HG03097 (cell line): Measurements from ENCODE around the gene CEACAM1.
"Not testable (repeated sequence)": the region's sequence is repeated elsewhere in the genome, so short reads cannot be mapped to it uniquely, and the experiment has no call there.

Experiments
- ATAC-seq: cut with Tn5 transposase; IDR thresholded peaks from one replicate; pipeline ENCODE4 v1.9.1; 2021; ENCODE audit not compliant: unreplicated experiment, low FRiP score

Gene CEACAM1

GRCh38 chr19:42550521-42550920, 22.2 kb upstream of the CEACAM1 start:
- ATAC-seq: not testable (repeated sequence)

GRCh38 chr19:42549067-42549466, 20.8 kb upstream of the CEACAM1 start:
- ATAC-seq: not testable (repeated sequence)

DNA sequence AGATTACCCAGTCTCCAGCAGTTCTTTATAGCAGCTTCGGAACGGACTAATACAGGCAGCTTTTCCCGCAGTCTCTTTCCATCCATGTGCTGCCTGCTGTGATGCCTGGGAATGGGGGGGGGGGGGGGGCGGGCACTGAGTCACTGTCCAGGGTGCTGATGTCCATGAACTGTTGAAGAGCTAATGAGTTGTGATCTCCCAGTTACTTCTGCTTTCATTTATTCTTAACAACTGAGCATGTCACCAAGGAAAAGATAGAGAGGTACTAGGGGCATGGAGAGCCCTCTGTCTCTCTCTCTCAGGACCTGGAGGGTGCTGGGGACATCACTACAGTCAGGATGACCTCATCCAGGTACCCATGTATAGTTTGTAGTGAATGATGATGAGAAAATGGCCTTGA, 20.3 kb upstream of the CEACAM1 start:
- ATAC-seq: no peak

- no peak for ATAC-seq
These were observed 19.6 kb upstream of the CEACAM1 start for GRCh38 chr19:42547929-42548328.

GRCh38 chr19:42546831-42547500, 18.7 kb upstream of the CEACAM1 start:
- no peak for ATAC-seq

DNA sequence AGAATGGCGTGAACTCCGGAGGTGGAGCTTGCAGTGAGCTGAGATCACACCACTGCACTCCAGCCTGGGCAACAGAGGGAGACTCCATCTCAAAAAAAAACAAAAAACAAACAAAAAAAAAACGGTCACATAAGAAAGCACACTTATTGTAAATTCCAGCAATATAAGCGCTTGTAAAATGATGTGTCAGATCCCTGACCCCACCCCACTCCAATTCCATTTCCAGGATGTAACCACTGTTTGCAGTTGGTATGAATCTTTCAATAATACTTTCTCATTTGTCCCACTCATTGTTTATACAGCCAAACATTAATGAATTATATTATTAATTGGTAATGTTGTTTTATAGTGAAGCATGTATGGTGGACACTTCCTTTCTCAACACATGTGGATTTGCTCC, 15.9 kb upstream of the CEACAM1 start:
- no peak for ATAC-seq

DNA sequence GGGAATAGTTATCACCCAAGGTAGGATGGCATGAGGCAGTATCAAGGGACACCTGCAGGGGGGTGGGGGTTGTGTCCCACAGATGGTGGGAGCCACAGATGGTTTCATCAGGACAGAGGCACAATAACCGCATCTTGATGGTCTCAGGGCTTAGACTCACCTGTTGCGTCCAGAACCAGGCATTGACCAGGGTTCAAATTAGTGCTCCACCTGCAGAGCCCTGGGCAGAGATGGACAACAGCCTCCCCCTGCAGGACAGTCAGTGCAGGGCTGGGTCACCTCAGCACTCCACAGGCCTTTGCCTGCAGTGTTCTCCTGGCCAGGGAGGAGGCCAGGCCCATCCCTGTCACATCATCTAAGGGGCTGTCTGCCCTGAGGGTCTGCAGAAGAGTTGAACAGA, 14.5 kb upstream of the CEACAM1 start:
- no peak for ATAC-seq

- ATAC-seq: no peak
These were observed 11.8 kb upstream of the CEACAM1 start for GRCh38 chr19:42540071-42540553.

DNA sequence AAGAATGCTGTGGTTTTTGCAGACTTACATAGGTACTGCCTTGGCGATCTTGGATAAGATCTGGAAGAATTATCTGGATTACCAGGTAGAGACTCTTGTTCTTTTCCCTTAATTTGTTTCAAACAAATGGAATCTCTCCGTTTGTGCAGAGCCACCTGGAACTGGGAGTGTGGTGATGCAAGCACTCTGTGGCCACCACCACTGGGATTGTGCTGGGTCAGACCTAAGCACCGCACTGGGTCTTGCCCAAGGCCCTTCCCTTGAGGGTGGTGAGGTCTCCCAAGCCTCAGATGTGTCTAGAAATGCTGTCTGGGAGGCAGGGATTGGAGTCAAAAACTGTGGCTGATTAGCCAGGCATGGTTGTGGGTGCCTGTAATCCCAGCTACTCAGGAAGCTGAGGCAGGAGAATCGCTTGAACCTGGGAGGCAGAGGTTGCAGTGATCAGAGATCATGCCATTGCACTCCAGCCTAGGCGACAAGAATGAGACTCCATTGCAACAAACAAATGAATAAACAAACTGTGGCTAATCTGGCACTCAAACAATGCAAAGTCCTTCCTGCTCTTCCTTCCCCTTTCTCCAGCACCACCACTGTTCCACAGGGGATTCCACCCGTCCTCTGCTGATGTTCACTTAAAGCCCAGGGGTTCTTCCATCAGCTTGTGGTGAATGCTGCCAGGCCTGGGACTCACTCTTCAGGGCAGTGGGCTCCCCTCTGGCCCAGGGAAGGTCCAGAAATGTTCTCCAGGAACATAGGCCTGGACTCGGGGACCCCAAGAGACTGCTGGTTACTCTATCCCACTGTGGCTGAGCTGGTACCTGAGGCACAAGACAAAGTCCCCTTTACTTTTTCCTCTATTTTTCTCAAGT, 10.8 kb upstream of the CEACAM1 start:
- no peak for ATAC-seq

DNA sequence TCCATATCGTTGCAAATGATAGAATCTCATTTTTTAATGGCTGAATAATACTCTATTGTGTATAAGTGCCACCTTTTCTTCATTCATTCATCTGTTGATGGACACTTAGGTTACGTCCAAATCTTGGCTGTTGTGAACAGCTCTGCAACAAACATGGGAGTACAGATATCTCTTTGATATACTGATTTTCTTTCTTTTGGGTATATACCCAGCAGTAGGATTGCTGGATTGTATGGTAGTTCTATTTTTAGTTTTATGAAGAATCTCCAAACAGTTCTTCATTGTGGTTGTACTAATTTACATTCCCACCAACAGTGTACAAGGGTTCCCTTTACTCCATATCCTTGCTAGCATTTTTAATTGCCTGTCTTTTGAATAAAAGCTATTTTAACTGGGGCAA, 7.0 kb upstream of the CEACAM1 start:
- not testable (repeated sequence) for ATAC-seq

DNA sequence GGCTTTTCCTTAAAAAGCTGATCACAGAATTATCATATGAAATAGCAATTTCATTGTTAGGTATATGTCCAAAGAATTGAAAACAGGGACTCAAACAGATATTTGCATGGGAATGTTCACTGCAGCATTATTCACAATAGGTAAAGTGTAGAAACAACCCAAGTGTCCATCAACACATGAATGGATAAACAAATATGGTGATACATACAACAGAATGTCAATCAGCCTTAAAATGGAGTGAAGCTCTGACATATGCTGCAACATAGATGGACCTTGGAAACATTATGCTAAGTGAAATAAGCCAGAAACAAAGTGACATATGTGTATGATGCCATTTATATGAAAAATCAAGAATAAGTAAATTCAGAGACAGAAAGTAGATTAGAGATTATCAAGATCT, 6.1 kb upstream of the CEACAM1 start:
- ATAC-seq: no peak

DNA sequence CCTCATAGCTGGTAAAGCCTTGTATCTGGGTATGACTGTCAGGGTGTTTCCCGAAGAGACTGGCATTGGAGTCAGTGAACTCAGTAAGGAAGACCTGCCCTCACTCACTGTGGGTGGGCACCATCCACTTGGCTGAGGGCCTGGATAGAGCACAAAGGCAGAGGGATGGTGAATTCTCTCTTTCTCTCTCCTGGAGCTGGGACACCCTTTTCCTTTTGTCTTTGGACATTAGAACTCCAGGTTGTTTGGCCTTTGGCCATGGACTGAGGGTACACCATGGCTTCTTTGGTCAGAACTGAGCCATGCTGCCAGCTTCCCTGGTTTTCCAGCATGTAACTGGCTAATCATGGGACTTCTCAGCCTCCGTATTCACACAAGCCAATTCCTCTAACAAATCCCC, 4.6 kb upstream of the CEACAM1 start:
- no peak for ATAC-seq

- ATAC-seq: no peak
These were observed 3.0 kb upstream of the CEACAM1 start for GRCh38 chr19:42531313-42531712.

- no peak for ATAC-seq
These were observed 1.0 kb upstream of the CEACAM1 start for GRCh38 chr19:42529248-42529764.

- ATAC-seq: no peak
These were observed 3.3 kb downstream of the CEACAM1 start for GRCh38 chr19:42524943-42525342.

DNA sequence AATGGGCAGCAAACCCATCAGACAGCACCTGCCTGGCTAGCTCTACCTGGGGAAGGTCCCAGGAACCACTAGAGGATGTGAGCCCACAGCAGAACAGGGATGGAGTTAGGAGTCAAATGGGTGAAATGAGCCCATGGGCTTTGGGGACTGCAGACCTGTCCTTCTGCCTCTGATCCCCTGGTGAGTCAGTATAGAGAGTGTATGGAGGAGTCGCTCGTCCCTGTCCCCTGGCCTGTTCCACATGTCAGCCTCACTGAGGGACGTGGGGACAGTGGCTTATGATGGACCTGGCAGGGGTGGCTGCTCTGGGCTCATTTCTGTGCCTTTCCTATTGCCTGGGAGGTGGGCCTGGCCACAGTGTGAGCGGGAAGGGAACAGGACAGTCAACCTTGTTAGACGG, 4.0 kb downstream of the CEACAM1 start:
- ATAC-seq: no peak

- not testable (repeated sequence) for ATAC-seq
These were observed 6.0 kb downstream of the CEACAM1 start for GRCh38 chr19:42522262-42522661.

DNA sequence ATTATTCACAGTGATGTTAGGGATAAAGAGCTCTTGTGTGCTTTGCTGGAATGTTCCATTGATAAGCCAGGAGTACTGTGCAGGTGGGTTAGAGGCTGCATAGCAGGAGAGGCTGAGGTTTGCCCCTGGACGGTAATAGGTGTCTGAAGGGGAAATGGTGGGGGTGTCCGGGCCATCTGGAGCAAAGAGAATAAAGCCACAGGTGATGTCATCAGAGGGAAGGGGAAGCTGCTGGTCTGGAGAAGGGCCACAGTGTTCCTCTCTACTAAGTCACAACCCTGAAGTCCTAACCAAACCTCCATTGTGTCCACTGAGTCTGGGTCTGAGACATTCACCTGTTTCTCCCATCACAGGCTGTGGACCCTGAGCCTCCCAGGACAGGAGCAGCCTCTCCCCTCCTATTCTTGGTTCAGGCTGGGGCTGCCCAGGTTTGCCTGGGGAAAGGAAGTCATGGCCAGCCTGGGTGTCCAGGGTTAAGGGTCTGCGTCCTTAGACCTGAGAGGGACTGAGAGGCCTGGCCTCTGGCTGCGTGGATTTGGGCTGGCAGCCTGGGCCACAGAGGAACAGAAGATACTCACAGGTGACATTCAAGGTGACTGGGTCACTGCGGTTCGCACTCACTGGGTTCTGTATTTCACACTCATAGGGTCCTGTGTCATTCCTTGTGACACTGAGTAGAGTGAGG, 6.8 kb downstream of the CEACAM1 start:
- no peak for ATAC-seq

- ATAC-seq: no peak
These were observed 9.2 kb downstream of the CEACAM1 start for GRCh38 chr19:42519108-42519507.

- no peak for ATAC-seq
These were observed 11.5 kb downstream of the CEACAM1 start for GRCh38 chr19:42516771-42517170.

DNA sequence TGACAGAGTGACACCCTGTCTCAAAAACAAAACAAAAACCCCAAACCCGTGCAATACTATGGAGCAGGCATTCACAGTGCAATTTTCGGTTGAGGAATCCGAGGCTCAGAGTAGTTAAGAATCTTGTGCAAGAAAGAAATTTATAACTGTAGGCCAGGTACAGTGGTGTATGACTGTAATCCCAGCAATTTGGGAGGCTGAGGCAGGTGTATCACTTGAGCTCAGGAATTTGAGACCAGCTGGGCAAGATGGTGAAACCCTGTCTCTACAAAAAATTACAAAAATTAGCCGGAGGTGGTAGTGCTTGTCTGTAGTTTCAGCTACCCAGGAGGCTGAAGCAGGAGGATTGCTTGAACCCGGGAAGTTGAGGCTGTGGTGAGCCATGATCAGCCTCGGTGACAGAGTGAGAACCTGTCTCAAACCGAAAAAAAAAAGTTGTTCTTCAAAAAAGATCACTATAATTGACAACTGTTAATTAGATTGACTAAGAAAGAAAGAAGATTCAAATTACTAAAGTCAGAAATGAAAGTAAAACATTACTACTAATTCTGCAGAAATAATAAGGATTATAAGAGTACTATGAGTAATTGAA, 12.9 kb downstream of the CEACAM1 start:
- no peak for ATAC-seq
